ENCODE data around the gene SORBS1. TPM values are rescaled to one million over a fixed set of nuclear protein-coding genes. Genes with fewer than 3 reads are reported as not detected.
A peak's percentile ranks its signal among the peaks of the same experiment; 100 is the strongest.

Gene SORBS1
- total RNA-seq, 1 donor from 2014 or later: 116 TPM

DNA sequence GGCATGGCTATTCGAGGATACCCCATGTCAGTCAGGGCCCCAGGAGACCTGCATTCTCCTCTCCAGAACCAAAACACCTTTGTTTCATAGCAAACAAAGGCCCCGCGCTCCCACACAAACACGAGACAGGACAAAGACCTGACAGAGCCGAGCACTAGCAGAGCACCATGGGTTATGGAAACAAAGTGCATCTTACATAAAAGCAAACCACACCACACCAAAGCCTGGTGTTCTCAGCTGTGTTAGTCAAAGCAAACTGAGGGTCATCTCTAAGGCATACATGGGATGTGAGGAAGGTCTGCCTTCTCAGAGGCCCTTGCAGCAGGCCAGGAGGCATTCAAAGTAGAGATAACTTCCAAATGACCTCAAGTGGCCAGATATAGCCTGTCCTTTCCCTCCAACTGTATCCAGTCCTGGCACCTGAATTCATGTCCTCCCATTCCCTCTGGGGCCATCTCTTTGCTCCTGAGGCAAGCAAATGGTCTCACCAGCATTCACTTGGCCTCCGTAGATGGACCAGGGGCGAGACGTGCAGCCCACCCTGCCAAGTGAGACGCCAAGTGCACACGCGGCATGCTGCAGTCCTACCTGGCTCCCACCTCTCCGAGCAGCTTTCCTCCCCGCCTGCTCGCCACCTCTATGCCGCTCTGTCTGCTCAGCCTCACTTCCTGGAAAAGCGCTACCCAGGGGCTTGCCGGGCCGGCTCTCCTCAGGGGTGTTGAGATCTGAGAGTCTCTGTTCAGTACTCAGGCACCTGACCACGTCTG, 225.1 kb downstream of the SORBS1 start:
- TF ChIP-seq POLR2AphosphoS5 (IDR thresholded peaks at IDR 0.05; ENCODE audit: insufficient read depth in 1 of 2, low read depth in 1 of 2) (no peak), POLR2A (IDR thresholded peaks at IDR 0.05) (no peak), CTCF (IDR thresholded peaks at IDR 0.05) (no peak)
- no peak for DNase-seq (ENCODE audit: extremely low spot score in 2 of 2)
- Histone ChIP-seq H3K4me1 (peaks cover 20% of the 10 kb centered on the region), H3K36me3 (no peaks in the 10 kb centered on the region), H3K27me3 (no peaks in the 10 kb centered on the region), H3K27ac (peak overlapping the region; percentile 76), H3K9me3 (no peaks in the 10 kb centered on the region), H3K4me3 (no peak overlapping the region)
- intact Hi-C loops (cut with DNase I): no loop called here

DNA sequence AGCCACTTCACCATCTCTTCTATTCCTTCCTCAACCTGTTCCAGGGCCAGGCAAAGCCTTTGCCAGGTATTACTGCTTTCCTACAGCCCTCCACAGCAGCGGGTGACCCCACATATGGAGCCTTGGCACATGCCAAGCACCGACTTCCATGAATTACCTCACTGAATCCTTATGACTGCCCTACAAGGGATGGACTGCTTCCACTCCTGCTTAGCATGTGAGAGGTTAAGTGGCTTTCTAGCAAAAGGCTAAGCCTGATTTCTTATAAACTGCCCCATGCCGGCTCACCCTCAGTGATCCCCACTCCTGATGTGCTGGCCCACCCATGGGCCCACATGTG, 226.4 kb downstream of the SORBS1 start:
- intact Hi-C loops (cut with DNase I): no loop called here
- no peak for TF ChIP-seq POLR2AphosphoS5 (IDR thresholded peaks at IDR 0.05; ENCODE audit: insufficient read depth in 1 of 2, low read depth in 1 of 2)

GRCh38 chr10:95333997-95334804, 227.0 kb downstream of the SORBS1 start:
- DNase-seq (ENCODE audit: extremely low spot score in 2 of 2): no peak

More for the DNA sequence above, 226.4 kb downstream of the SORBS1 start:
- H3K4me3 ChIP-seq: no peak overlapping the region
- no peaks in the 10 kb centered on the region for H3K36me3 ChIP-seq
- peak overlapping the region; percentile 76 for H3K27ac ChIP-seq
- H3K4me1 ChIP-seq: peaks cover 18% of the 10 kb centered on the region
- no peak for DNase-seq (ENCODE audit: extremely low spot score in 2 of 2)
- H3K27me3 ChIP-seq: no peaks in the 10 kb centered on the region
- H3K9me3 ChIP-seq: no peaks in the 10 kb centered on the region

GRCh38 chr10:95332666-95333249, 228.4 kb downstream of the SORBS1 start:
- DNase-seq (ENCODE audit: extremely low spot score in 2 of 2): no peak
- TF ChIP-seq POLR2A (IDR thresholded peaks at IDR 0.05) (no peak), CTCF (IDR thresholded peaks at IDR 0.05) (no peak), POLR2AphosphoS5 (IDR thresholded peaks at IDR 0.05; ENCODE audit: insufficient read depth in 1 of 2, low read depth in 1 of 2) (no peak)
- peak overlapping the region; percentile 76 for H3K27ac ChIP-seq
- H3K36me3 ChIP-seq: no peaks in the 10 kb centered on the region
- no peak overlapping the region for H3K4me3 ChIP-seq
- no peaks in the 10 kb centered on the region for H3K9me3 ChIP-seq
- H3K27me3 ChIP-seq: no peaks in the 10 kb centered on the region
- intact Hi-C loops (cut with DNase I): no loop called here
- peaks cover 18% of the 10 kb centered on the region for H3K4me1 ChIP-seq

More at GRCh38 chr10:95333997-95334804, 227.0 kb downstream of the SORBS1 start:
- no peaks in the 10 kb centered on the region for H3K27me3 ChIP-seq
- H3K4me1 ChIP-seq: peaks cover 18% of the 10 kb centered on the region
- no peaks in the 10 kb centered on the region for H3K36me3 ChIP-seq
- H3K27ac ChIP-seq: peak overlapping the region; percentile 76
- intact Hi-C loops (cut with DNase I): no loop called here
- H3K9me3 ChIP-seq: no peaks in the 10 kb centered on the region
- TF ChIP-seq POLR2AphosphoS5 (IDR thresholded peaks at IDR 0.05; ENCODE audit: insufficient read depth in 1 of 2, low read depth in 1 of 2) (peak in 1 of 2 donors; percentile 54), CTCF (IDR thresholded peaks at IDR 0.05) (no peak)
- no peak overlapping the region for H3K4me3 ChIP-seq

GRCh38 chr10:95331596-95332130, 229.5 kb downstream of the SORBS1 start:
- Histone ChIP-seq H3K27ac (no peak overlapping the region), H3K9me3 (no peaks in the 10 kb centered on the region), H3K4me3 (no peak overlapping the region), H3K4me1 (peaks cover 18% of the 10 kb centered on the region), H3K36me3 (no peaks in the 10 kb centered on the region), H3K27me3 (no peaks in the 10 kb centered on the region)
- TF ChIP-seq POLR2A (IDR thresholded peaks at IDR 0.05): no peak
- TF ChIP-seq CTCF (IDR thresholded peaks at IDR 0.05): no peak
- TF ChIP-seq POLR2AphosphoS5 (IDR thresholded peaks at IDR 0.05; ENCODE audit: insufficient read depth in 1 of 2, low read depth in 1 of 2): no peak
- intact Hi-C loops (cut with DNase I): no loop called here
- no peak for DNase-seq (ENCODE audit: extremely low spot score in 2 of 2)
